Spleen (tissue), 11 donors: ENCODE measurements around the gene UGP2. TPM values are rescaled to one million over a fixed set of nuclear protein-coding genes. Genes with fewer than 3 reads are reported as not detected.

Experiments
- DNase-seq: peaks from one replicate; pipeline ENCODE4 v3.0.0-alpha.2; 2020
- H3K27ac ChIP-seq, 8 donors: fragments of 200-600 bp; sonication (generic) in 7 of 8; 1 replicate in 4 of 8; 2 replicates in 4 of 8; pipeline versions ENCODE4 v1.5.0 to v1.8.0; 2016 to 2021; ENCODE audit warnings: inconsistent platforms in 4 of 8, mild to moderate bottlenecking in 4 of 8, moderate library complexity in 1 of 8
- H3K27me3 ChIP-seq, 7 donors: fragments of 200-600 bp; sonication (generic) in 6 of 7; replicated peaks in 1 of 7; 1 replicate in 4 of 7; 2 replicates in 3 of 7; pipeline versions ENCODE4 v1.5.0 to v1.8.0; 2016 to 2021; ENCODE audit warnings: inconsistent platforms in 3 of 7, mild to moderate bottlenecking in 1 of 7
- H3K36me3 ChIP-seq, 6 donors: fragments of 200-600 bp; sonication (generic) in 5 of 6; 1 replicate in 4 of 6; 2 replicates in 2 of 6; pipeline versions ENCODE4 v1.5.0 to v1.8.0; 2016 to 2021; ENCODE audit warnings: inconsistent platforms in 2 of 6
- H3K4me1 ChIP-seq, 6 donors: fragments of 200-600 bp; sonication (generic) in 5 of 6; 1 replicate in 3 of 6; 2 replicates in 3 of 6; pipeline versions ENCODE4 v1.5.0 to v1.8.0; 2016 to 2021; ENCODE audit warnings: inconsistent platforms in 3 of 6
- H3K4me3 ChIP-seq, 8 donors: fragments of 200-600 bp; sonication (generic) in 7 of 8; 1 replicate in 4 of 8; 2 replicates in 4 of 8; pipeline versions ENCODE4 v1.5.0 to v1.8.0; 2016 to 2021; ENCODE audit warnings: inconsistent platforms in 4 of 8, mild to moderate bottlenecking in 4 of 8, moderate library complexity in 2 of 8
- H3K9me3 ChIP-seq, 8 donors: fragments of 200-600 bp; sonication (generic) in 7 of 8; 1 replicate in 4 of 8; 2 replicates in 4 of 8; pipeline versions ENCODE4 v1.5.0 to v1.8.0; 2016 to 2021; ENCODE audit warnings: inconsistent platforms in 4 of 8
- POLR2A ChIP-seq, 3 donors: fragments of 450-650 bp; IDR thresholded peaks; one replicate each; pipeline ENCODE4 v1.5.1; 2017; ENCODE audit warnings: antibody characterized with exemption in 3 of 3, mild to moderate bottlenecking in 1 of 3
- POLR2AphosphoS5 ChIP-seq, 3 donors: sonication (generic); formaldehyde crosslinking; IDR thresholded peaks; one replicate each; pipeline ENCODE4 v1.5.1; 2017; ENCODE audit warnings: antibody characterized with exemption in 3 of 3
- WGBS, 5 donors: extraction: QIAGEN DNeasy Blood & Tissue Kit in 3 of 5; methylation state at CpG; one replicate each; pipeline versions ENCODE4 v1.1.5 to v1.1.7; 2013 to 2018; 5-methylcytosine and 5-hydroxymethylcytosine counted together
- intact Hi-C: fragments of 100-400 bp; cut with DNase I; formaldehyde crosslinking; loops from one replicate; pipeline ENCODE4 v1.15.0; 2023; ENCODE audit warnings: low total_unique reads
- polyA plus RNA-seq, 3 donors: library from polyadenylated mRNA; stranded (reverse); fragments of 200-250 nt; gene quantifications; one replicate each; pipeline ENCODE4 v1.2.1, GENCODE V29; 2013
- total RNA-seq, 7 donors: library from RNA; depleted of rRNA in 3 of 7; stranded (reverse); fragments of >200 nt in 3 of 7; fragmentation: NEBNext Ultra II Directional in 4 of 7; extraction: Animal tissue kit (Norgen Biotek cat#: 25700) in 4 of 7; gene quantifications; one replicate each; pipeline versions ENCODE4 v1.1.0 to v1.2.1, GENCODE V29; 2016 to 2021
- TF ChIP-seq, protein P1 (sequence below), 11 experiments: fragments of 200-600 bp in 7 of 11; fragments of 450-650 bp in 4 of 11; sonication (generic) in 4 of 11; IDR thresholded peaks in 8 of 11; conservative IDR thresholded peaks in 3 of 11; 1 replicate in 7 of 11; 2 replicates in 4 of 11; pipeline versions ENCODE4 v1.4.0 to v1.8.0; 2016 to 2021; ENCODE audit warnings: antibody characterized with exemption in 11 of 11, inconsistent platforms in 4 of 11, mild to moderate bottlenecking in 1 of 11
- donor health status: healthy with polysubstance abuse.
- donor health status: DM: no; HTN: no; CAD: no; lungs with moderate emphysema.
- donor health status: DM: no; HTN: no; CAD: no.
- donor health status: Bipolar disorder and iron deficiency.
- donor health status: healthy.
- donor health status: DM: no; HTN: no; CAD: no.
- donor health status: DM: yes; HTN: yes; CAD: no.

UGP2 gene
- total and polyA plus RNA-seq, 10 donors, result 46.3 to 106 (median 76.1) TPM

DNA sequence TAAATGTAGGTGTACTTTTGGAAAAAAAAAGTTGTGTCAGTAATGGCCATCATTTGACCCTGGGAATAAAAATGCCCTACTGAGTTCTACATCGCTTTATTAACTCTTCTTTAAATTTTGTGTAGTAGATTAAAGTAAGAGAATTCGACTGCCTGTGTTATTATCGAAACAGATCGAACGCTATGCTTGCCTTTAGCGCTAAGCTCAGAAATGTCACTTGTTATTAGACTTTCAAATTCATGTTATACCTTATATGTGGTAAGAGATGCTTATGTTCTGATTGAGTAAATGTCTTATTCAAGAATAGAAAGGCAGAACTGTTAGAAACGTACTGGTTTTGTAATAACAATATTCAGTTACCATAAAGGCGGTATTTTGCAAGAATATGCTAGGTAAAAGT is 1.4 kb downstream of the UGP2 start:
- intact Hi-C loops, result no loop called here
- H3K9me3 ChIP-seq, result no peaks in the 10 kb centered on the region
- TF ChIP-seq, protein P1, sequence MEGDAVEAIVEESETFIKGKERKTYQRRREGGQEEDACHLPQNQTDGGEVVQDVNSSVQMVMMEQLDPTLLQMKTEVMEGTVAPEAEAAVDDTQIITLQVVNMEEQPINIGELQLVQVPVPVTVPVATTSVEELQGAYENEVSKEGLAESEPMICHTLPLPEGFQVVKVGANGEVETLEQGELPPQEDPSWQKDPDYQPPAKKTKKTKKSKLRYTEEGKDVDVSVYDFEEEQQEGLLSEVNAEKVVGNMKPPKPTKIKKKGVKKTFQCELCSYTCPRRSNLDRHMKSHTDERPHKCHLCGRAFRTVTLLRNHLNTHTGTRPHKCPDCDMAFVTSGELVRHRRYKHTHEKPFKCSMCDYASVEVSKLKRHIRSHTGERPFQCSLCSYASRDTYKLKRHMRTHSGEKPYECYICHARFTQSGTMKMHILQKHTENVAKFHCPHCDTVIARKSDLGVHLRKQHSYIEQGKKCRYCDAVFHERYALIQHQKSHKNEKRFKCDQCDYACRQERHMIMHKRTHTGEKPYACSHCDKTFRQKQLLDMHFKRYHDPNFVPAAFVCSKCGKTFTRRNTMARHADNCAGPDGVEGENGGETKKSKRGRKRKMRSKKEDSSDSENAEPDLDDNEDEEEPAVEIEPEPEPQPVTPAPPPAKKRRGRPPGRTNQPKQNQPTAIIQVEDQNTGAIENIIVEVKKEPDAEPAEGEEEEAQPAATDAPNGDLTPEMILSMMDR (IDR thresholded peaks at IDR 0.05 in 8 of 11, conservative IDR thresholded peaks at IDR 0.05 in 3 of 11), result no peak
- TF ChIP-seq POLR2A (IDR thresholded peaks at IDR 0.05) (no peak), POLR2AphosphoS5 (IDR thresholded peaks at IDR 0.05) (no peak)
- no peak for DNase-seq
- H3K4me3 ChIP-seq, result peak overlapping the region in 7 of 8 donors; percentile 85 to 94 (median 92)
- no peaks in the 10 kb centered on the region for H3K36me3 ChIP-seq
- H3K4me1 ChIP-seq, result peaks cover 16 to 72% (median 48%) of the 10 kb centered on the region in 6 donors
- no peaks in the 10 kb centered on the region for H3K27me3 ChIP-seq
- WGBS, 5 donors, result 67 to 84% (median 78%) methylated on average over 8 of the region's 8 CpGs
- peak overlapping the region in 7 of 8 donors; percentile 95 to 99 (median 99) for H3K27ac ChIP-seq

DNA sequence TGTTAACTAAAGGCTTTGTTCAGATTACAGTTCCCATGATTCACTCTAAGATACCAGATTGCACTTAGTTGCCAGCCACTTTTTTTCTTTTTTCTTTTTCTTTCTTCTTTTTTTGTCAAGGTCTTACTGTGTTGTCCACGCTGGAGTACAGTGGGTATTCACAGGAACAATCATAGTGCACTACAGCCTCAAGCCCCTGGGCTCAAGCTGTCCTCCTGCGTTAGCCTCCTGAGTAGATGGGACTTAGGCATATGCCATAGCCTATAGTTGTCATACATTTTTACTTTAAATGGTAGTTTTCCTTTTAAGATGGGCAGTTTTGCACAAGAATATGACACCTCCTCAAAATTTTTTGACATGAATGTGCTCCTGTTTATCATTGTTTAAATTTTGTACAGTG is 2.1 kb downstream of the UGP2 start:
- peak overlapping the region in 1 of 8 donors; percentile 85 for H3K4me3 ChIP-seq
- intact Hi-C loops, result no loop called here
- no peaks in the 10 kb centered on the region for H3K36me3 ChIP-seq
- H3K27me3 ChIP-seq, result no peaks in the 10 kb centered on the region
- WGBS, 5 donors, result 84 to 95% (median 92%) methylated on average over 2 of the region's 2 CpGs
- H3K4me1 ChIP-seq, result peaks cover 16 to 79% (median 50%) of the 10 kb centered on the region in 6 donors
- TF ChIP-seq, protein P1 (IDR thresholded peaks at IDR 0.05 in 8 of 11, conservative IDR thresholded peaks at IDR 0.05 in 3 of 11), result no peak
- TF ChIP-seq POLR2A (IDR thresholded peaks at IDR 0.05), result no peak
- no peak for TF ChIP-seq POLR2AphosphoS5 (IDR thresholded peaks at IDR 0.05)
- H3K9me3 ChIP-seq, result no peaks in the 10 kb centered on the region
- peak overlapping the region in 2 of 8 donors; percentile 99 for H3K27ac ChIP-seq
- DNase-seq, result no peak

DNA sequence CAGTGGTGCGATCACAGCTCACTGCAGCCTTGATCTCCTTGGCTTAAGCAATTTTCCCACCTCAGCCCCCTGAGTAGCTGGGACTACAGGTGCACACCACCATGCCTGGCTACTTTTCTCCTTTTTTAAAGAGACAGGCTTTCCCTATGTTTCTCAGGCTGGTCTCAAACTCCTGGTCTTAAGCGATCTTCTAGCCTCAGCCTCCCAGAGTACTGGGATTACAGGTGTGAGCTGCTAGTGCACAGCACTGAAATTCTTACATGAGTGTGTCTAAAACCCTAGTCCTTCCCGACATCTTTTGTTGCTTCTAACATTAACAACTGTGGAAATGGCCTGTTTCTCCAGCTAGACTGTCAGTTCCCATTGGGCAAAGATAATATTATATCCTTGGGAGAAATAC is 2.9 kb downstream of the UGP2 start:
- Histone ChIP-seq H3K36me3 (no peaks in the 10 kb centered on the region), H3K4me3 (no peak overlapping the region), H3K27me3 (no peaks in the 10 kb centered on the region), H3K9me3 (no peaks in the 10 kb centered on the region), H3K4me1 (peaks cover 16 to 85% (median 54%) of the 10 kb centered on the region in 6 donors), H3K27ac (peak overlapping the region in 1 of 8 donors; percentile 99)
- 84 to 95% (median 89%) methylated on average over 3 of the region's 3 CpGs for WGBS, 5 donors
- DNase-seq, result no peak
- TF ChIP-seq POLR2A (IDR thresholded peaks at IDR 0.05) (no peak), POLR2AphosphoS5 (IDR thresholded peaks at IDR 0.05) (no peak)
- intact Hi-C loops, result no loop called here

DNA sequence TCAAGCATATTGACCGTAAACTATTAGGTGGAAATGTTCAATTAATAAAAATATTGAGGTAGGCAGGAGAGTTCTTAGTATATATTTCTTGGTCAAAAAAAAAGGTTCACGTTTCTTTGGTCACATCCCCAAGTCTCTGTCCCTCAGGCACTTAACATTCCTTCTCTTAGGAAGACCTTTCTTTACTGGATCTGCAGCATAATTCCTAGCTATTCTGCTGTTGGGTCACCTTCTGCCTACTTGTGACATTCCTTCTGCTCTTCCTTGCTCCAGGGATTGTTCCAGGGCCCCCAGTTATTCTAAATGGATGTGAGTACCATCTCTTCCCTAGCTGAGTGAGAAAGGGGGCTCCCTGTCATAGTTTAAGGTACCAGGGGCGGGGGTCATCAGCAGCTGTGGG is 4.2 kb downstream of the UGP2 start:
- TF ChIP-seq POLR2A (IDR thresholded peaks at IDR 0.05) (no peak), POLR2AphosphoS5 (IDR thresholded peaks at IDR 0.05) (no peak)
- TF ChIP-seq, protein P1 (IDR thresholded peaks at IDR 0.05 in 8 of 11, conservative IDR thresholded peaks at IDR 0.05 in 3 of 11), result no peak
- 86 to 99% (median 90%) methylated on average over 3 of the region's 3 CpGs for WGBS, 5 donors
- no peak for DNase-seq
- Histone ChIP-seq H3K36me3 (no peaks in the 10 kb centered on the region), H3K4me1 (peaks cover 16 to 89% (median 58%) of the 10 kb centered on the region in 6 donors), H3K9me3 (no peaks in the 10 kb centered on the region), H3K27me3 (no peaks in the 10 kb centered on the region), H3K4me3 (no peak overlapping the region), H3K27ac (peak overlapping the region in 2 of 8 donors; percentile 31 to 46)
- intact Hi-C loops, result no loop called here
